SK-N-SH (cell line): ENCODE data around the gene PRKCB. TPM values are rescaled to one million over a fixed set of nuclear protein-coding genes. Genes with fewer than 3 reads are reported as not detected.

Experiments
- CTCF ChIA-PET: fragments of 300-600, 350-600 bp; formaldehyde crosslinking; extraction: SDS; loops from one replicate; lab custom pipeline; 2021; lab: Yijun Ruan, JAX
- POLR2A ChIA-PET: fragments of 350-600 bp; sonication (Branson Sonifier 250); formaldehyde crosslinking; extraction: SDS; loops from one replicate; lab custom pipeline; 2020; ENCODE audit warnings: antibody characterized with exemption, inconsistent platforms; lab: Yijun Ruan, JAX
- DNase-seq: peaks from one replicate; pipeline ENCODE4 v3.0.0; 2012
- H2AFZ ChIP-seq: fragments of 200-600 bp; sonication (generic); 2 replicates; pipeline ENCODE4 v1.8.1; 2016; ENCODE audit warnings: antibody characterized with exemption, mild to moderate bottlenecking, low read depth
- H3F3A ChIP-seq: fragments of 200-600 bp; sonication (generic); replicated peaks from 2 replicates; pipeline ENCODE3; 2016; ENCODE audit warnings: antibody characterized with exemption, mild to moderate bottlenecking; ENCODE audit not compliant: insufficient read depth
- H3K27ac ChIP-seq, 2 experiments: fragments of 200-500 bp in 1 of 2; fragments of 200-600 bp in 1 of 2; sonication (Bioruptor generic) in 1 of 2; sonication (generic), shearing (Covaris generic) in 1 of 2; 2 replicates each; pipeline versions ENCODE4 v1.5.1 to v1.6.1; 2014 to 2016; ENCODE audit warnings: low read depth in 2 of 2, inconsistent platforms in 1 of 2, low read length in 1 of 2, mild to moderate bottlenecking in 1 of 2, mixed read lengths in 1 of 2
- H3K27me3 ChIP-seq: fragments of 200-600 bp; sonication (generic), shearing (Covaris generic); 2 replicates; pipeline ENCODE4 v1.6.1; 2016; ENCODE audit warnings: mixed run types; ENCODE audit not compliant: insufficient read depth
- H3K36me3 ChIP-seq, 2 experiments: fragments of 200-500 bp in 1 of 2; fragments of 200-600 bp in 1 of 2; sonication (Bioruptor generic) in 1 of 2; sonication (generic) in 1 of 2; replicated peaks in 1 of 2; 2 replicates each; pipeline versions ENCODE3 to v1.5.1; 2014 to 2016; ENCODE audit warnings: low read length in 1 of 2, mild to moderate bottlenecking in 1 of 2; ENCODE audit not compliant: insufficient read depth in 2 of 2, control insufficient read depth in 1 of 2
- H3K4me1 ChIP-seq, 2 experiments: fragments of 200-500 bp in 1 of 2; fragments of 200-600 bp in 1 of 2; sonication (Bioruptor generic) in 1 of 2; sonication (generic), shearing (Covaris generic) in 1 of 2; 2 replicates each; pipeline versions ENCODE4 v1.5.1 to v1.6.1; 2014 to 2016; ENCODE audit warnings: low read depth in 1 of 2, low read length in 1 of 2, mixed run types in 1 of 2; ENCODE audit not compliant: insufficient read depth in 2 of 2, control insufficient read depth in 1 of 2
- H3K4me2 ChIP-seq: fragments of 200-600 bp; sonication (generic), shearing (Covaris generic); 2 replicates; pipeline ENCODE4 v1.6.1; 2017; ENCODE audit warnings: mixed run types
- H3K4me3 ChIP-seq, 2 experiments: fragments of 200-500 bp in 1 of 2; fragments of 200-600 bp in 1 of 2; sonication (Bioruptor generic) in 1 of 2; sonication (generic), shearing (Covaris generic) in 1 of 2; 2 replicates each; pipeline versions ENCODE4 v1.5.1 to v1.8.1; 2014 to 2016; ENCODE audit warnings: low read depth in 2 of 2, inconsistent platforms in 1 of 2, low read length in 1 of 2, mild to moderate bottlenecking in 1 of 2, mixed read lengths in 1 of 2, moderate library complexity in 1 of 2
- H3K79me2 ChIP-seq: fragments of 200-600 bp; sonication (generic); 2 replicates; pipeline ENCODE4 v1.8.1; 2017; ENCODE audit warnings: mild to moderate bottlenecking; ENCODE audit not compliant: insufficient read depth
- H3K9ac ChIP-seq: fragments of 200-600 bp; sonication (generic); 2 replicates; pipeline ENCODE4 v1.6.1; 2017; ENCODE audit warnings: mixed run types
- H3K9me2 ChIP-seq: fragments of 200-600 bp; sonication (generic); 2 replicates; pipeline ENCODE4 v1.6.1; 2017; ENCODE audit warnings: mixed run types
- H3K9me3 ChIP-seq: fragments of 200-600 bp; sonication (generic); 2 replicates; pipeline ENCODE4 v1.6.1; 2017; ENCODE audit warnings: mixed run types, mild to moderate bottlenecking, moderate library complexity
- H4K20me1 ChIP-seq: fragments of 200-600 bp; sonication (generic); 2 replicates; pipeline ENCODE4 v1.6.1; 2017; ENCODE audit warnings: mild to moderate bottlenecking, mixed run types; ENCODE audit not compliant: insufficient read depth
- ELF1 ChIP-seq: IDR thresholded peaks from 2 replicates; pipeline ENCODE4 v1.4.0; 2012
- EP300 ChIP-seq, 2 experiments: IDR thresholded peaks; 2 replicates each; pipeline versions ENCODE4 v1.4.0 to v1.6.1; 2012; ENCODE audit warnings: borderline replicate concordance in 1 of 2, low read depth in 1 of 2, low read length in 1 of 2
- GABPA ChIP-seq: IDR thresholded peaks from 2 replicates; pipeline ENCODE4 v1.4.0; 2012; ENCODE audit warnings: low read depth, mild to moderate bottlenecking
- RCOR1 ChIP-seq: fragments of 150-350 bp; IDR thresholded peaks from 2 replicates; pipeline ENCODE4 v1.6.1; 2017; ENCODE audit warnings: antibody characterized with exemption, low read length
- RXRA ChIP-seq: IDR thresholded peaks from 2 replicates; pipeline ENCODE4 v1.4.0; 2012; ENCODE audit warnings: low read depth, mild to moderate bottlenecking, borderline replicate concordance
- TAF1 ChIP-seq: IDR thresholded peaks from 2 replicates; pipeline ENCODE4 v1.6.1; 2012; ENCODE audit warnings: low read depth, mild to moderate bottlenecking, low read length, moderate library complexity, borderline replicate concordance
- TEAD4 ChIP-seq: IDR thresholded peaks from 2 replicates; pipeline ENCODE4 v1.4.0; 2012; ENCODE audit warnings: mild to moderate bottlenecking, borderline replicate concordance; ENCODE audit not compliant: insufficient read depth
- USF1 ChIP-seq: IDR thresholded peaks from 2 replicates; pipeline ENCODE4 v1.4.0; 2012; ENCODE audit warnings: low read depth, borderline replicate concordance
- ZBTB33 ChIP-seq: IDR thresholded peaks from 2 replicates; pipeline ENCODE4 v1.4.0; 2012; ENCODE audit warnings: low read depth, borderline replicate concordance
- WGBS: methylation state at CpG from one replicate; pipeline ENCODE4 v1.1.6; 2017; ENCODE audit warnings: low lambda C conversion rate; 5-methylcytosine and 5-hydroxymethylcytosine counted together
- polyA plus RNA-seq, 3 experiments: library from polyadenylated mRNA; depleted of rRNA; stranded (reverse); fragments of >200 nt; gene quantifications; 2 replicates each; pipeline ENCODE4 v1.2.3, GENCODE V29; 2012
- TF ChIP-seq, protein P1 (sequence below): fragments of 150-350 bp; IDR thresholded peaks from 2 replicates; pipeline ENCODE4 v1.6.1; 2016; ENCODE audit warnings: mild to moderate bottlenecking, low read depth, low read length

PRKCB gene
- polyA plus RNA-seq, 1 of the 3 experiments (the other 2 are of a cell fraction), result 0.12 TPM

GRCh38 chr16:24053099-24053946 is 217.5 kb downstream of the PRKCB start (continued):
- TF ChIP-seq ZBTB33 (no peak), USF1 (no peak)

GRCh38 chr16:24054741-24055491 is 219.1 kb downstream of the PRKCB start:
- no peaks in the 10 kb centered on the region for H4K20me1 ChIP-seq
- CTCF ChIA-PET, result interaction anchor here (0.7 to 2.8 kb wide), 6 partner anchors 10 to 450 kb away, joined by 3 to 26 read pairs (median 4); no protein-coding TSS in a partner anchor
- no peaks in the 10 kb centered on the region for H3K79me2 ChIP-seq
- H2AFZ ChIP-seq, result no peak overlapping the region
- no peak for DNase-seq
- no peaks in the 10 kb centered on the region for H3F3A ChIP-seq
- no peak overlapping the region for H3K4me3 ChIP-seq
- H3K4me1 ChIP-seq, result no peaks in the 10 kb centered on the region
- H3K36me3 ChIP-seq, result no peaks in the 10 kb centered on the region
- TF ChIP-seq EP300 (IDR thresholded peaks at IDR 0.05; ENCODE audit: borderline replicate concordance in 1 of 2, low read depth in 1 of 2, low read length in 1 of 2), result no peak
- TF ChIP-seq RXRA, result no peak
- H3K9me2 ChIP-seq, result no peaks in the 10 kb centered on the region
- POLR2A ChIA-PET, result no interaction called here
- no peak overlapping the region for H3K9ac ChIP-seq
- 14% methylated on average over 8 of the region's 12 CpGs for WGBS
- H3K4me2 ChIP-seq, result no peak overlapping the region
- H3K9me3 ChIP-seq, result no peaks in the 10 kb centered on the region
- H3K27me3 ChIP-seq, result no peaks in the 10 kb centered on the region
- H3K27ac ChIP-seq, result no peak overlapping the region

- no peak overlapping the region for H2AFZ ChIP-seq
- H3K4me2 ChIP-seq, result no peak overlapping the region
- H4K20me1 ChIP-seq, result no peaks in the 10 kb centered on the region
- H3F3A ChIP-seq, result no peaks in the 10 kb centered on the region
- H3K4me3 ChIP-seq, result no peak overlapping the region
- no peaks in the 10 kb centered on the region for H3K4me1 ChIP-seq
- ChIA-PET CTCF (interaction anchor here (1.6 to 5.7 kb wide), 2 partner anchors 16 to 454 kb away, joined by 3 to 33 read pairs; no protein-coding TSS in a partner anchor), POLR2A (no interaction called here)
- no peaks in the 10 kb centered on the region for H3K9me2 ChIP-seq
- no peaks in the 10 kb centered on the region for H3K36me3 ChIP-seq
- H3K9ac ChIP-seq, result no peak overlapping the region
- no peak for DNase-seq
- WGBS, result 56% methylated on average over 3 of the region's 3 CpGs
- TF ChIP-seq, protein P1, sequence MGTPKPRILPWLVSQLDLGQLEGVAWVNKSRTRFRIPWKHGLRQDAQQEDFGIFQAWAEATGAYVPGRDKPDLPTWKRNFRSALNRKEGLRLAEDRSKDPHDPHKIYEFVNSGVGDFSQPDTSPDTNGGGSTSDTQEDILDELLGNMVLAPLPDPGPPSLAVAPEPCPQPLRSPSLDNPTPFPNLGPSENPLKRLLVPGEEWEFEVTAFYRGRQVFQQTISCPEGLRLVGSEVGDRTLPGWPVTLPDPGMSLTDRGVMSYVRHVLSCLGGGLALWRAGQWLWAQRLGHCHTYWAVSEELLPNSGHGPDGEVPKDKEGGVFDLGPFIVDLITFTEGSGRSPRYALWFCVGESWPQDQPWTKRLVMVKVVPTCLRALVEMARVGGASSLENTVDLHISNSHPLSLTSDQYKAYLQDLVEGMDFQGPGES, result no peak
- TF ChIP-seq EP300 (IDR thresholded peaks at IDR 0.05; ENCODE audit: borderline replicate concordance in 1 of 2, low read depth in 1 of 2, low read length in 1 of 2) (no peak), RCOR1 (no peak), TEAD4 (no peak), GABPA (no peak), ELF1 (no peak), TAF1 (no peak)
- H3K79me2 ChIP-seq, result no peaks in the 10 kb centered on the region
- H3K27me3 ChIP-seq, result no peaks in the 10 kb centered on the region
- no peak overlapping the region for H3K27ac ChIP-seq
- no peaks in the 10 kb centered on the region for H3K9me3 ChIP-seq
These were observed 226.6 kb downstream of the PRKCB start for GRCh38 chr16:24062270-24062817.
